CD8-positive, alpha-beta memory T cell (primary cell): ENCODE results near the gene UEVLD. TPM values are rescaled to one million over a fixed set of nuclear protein-coding genes. Genes with fewer than 3 reads are reported as not detected.
A peak's percentile ranks its signal among the peaks of the same experiment; 100 is the strongest.

ENCODE experiments used
- CTCF ChIA-PET: fragments of 350-600 bp; sonication (Branson Sonifier 250); formaldehyde crosslinking; loops from one replicate; lab custom pipeline; 2021; ENCODE audit warnings: antibody characterized with exemption; lab: Charles Lee
- POLR2A ChIA-PET: fragments of 350-600 bp; sonication (Branson Sonifier 250); formaldehyde crosslinking; loops from one replicate; lab custom pipeline; 2021; ENCODE audit warnings: antibody characterized with exemption; lab: Charles Lee
- DNase-seq, 5 donors: peaks; one replicate each; pipeline versions ENCODE4 v3.0.0 to v3.0.0-alpha.2; 2020 to 2022; ENCODE audit warnings: mixed read lengths in 1 of 5
- H3K27ac ChIP-seq: one replicate; pipeline ENCODE4 v1.7.0; 2013; ENCODE audit warnings: low read depth, mild to moderate bottlenecking, low read length, moderate library complexity
- H3K27me3 ChIP-seq: 2 replicates; pipeline ENCODE4 v1.7.0; 2013; ENCODE audit warnings: low read length, mild to moderate bottlenecking; ENCODE audit not compliant: insufficient read depth, poor library complexity, severe bottlenecking
- H3K36me3 ChIP-seq: 2 replicates; pipeline ENCODE4 v1.7.0; 2013; ENCODE audit warnings: mild to moderate bottlenecking, low read length, moderate library complexity; ENCODE audit not compliant: insufficient read depth
- H3K4me1 ChIP-seq: 2 replicates; pipeline ENCODE4 v1.7.0; 2013; ENCODE audit warnings: mild to moderate bottlenecking, low read length, moderate library complexity; ENCODE audit not compliant: insufficient read depth
- H3K4me3 ChIP-seq: 2 replicates; pipeline ENCODE4 v1.7.0; 2013; ENCODE audit warnings: mild to moderate bottlenecking, low read length
- H3K9me3 ChIP-seq: 2 replicates; pipeline ENCODE4 v1.7.0; 2013; ENCODE audit warnings: mild to moderate bottlenecking, low read length
- H3K27ac Mint-ChIP-seq, 8 donors: one replicate each; pipeline ENCODE4 v1.8.0; 2020 to 2021; ENCODE audit warnings: mixed read lengths in 8 of 8, mild to moderate bottlenecking in 6 of 8, inconsistent platforms in 3 of 8, moderate library complexity in 3 of 8
- H3K27me3 Mint-ChIP-seq, 2 donors: one replicate each; pipeline ENCODE4 v1.8.0; 2020 to 2021; ENCODE audit warnings: mixed read lengths in 2 of 2, mild to moderate bottlenecking in 1 of 2, moderate library complexity in 1 of 2
- H3K36me3 Mint-ChIP-seq, 3 donors: one replicate each; pipeline ENCODE4 v1.8.0; 2020 to 2021; ENCODE audit warnings: mixed read lengths in 3 of 3, inconsistent platforms in 1 of 3, mild to moderate bottlenecking in 1 of 3
- H3K4me1 Mint-ChIP-seq, 3 donors: one replicate each; pipeline ENCODE4 v1.8.0; 2020 to 2021; ENCODE audit warnings: mixed read lengths in 3 of 3, inconsistent platforms in 1 of 3, mild to moderate bottlenecking in 1 of 3
- H3K4me3 Mint-ChIP-seq, 7 donors: one replicate each; pipeline ENCODE4 v1.8.0; 2020 to 2021; ENCODE audit warnings: mixed read lengths in 7 of 7, mild to moderate bottlenecking in 6 of 7, moderate library complexity in 4 of 7, inconsistent platforms in 2 of 7
- H3K9me3 Mint-ChIP-seq, 5 donors: one replicate each; pipeline ENCODE4 v1.8.0; 2020 to 2022; ENCODE audit warnings: mixed read lengths in 5 of 5, mild to moderate bottlenecking in 3 of 5, moderate library complexity in 2 of 5, inconsistent platforms in 1 of 5
- polyA plus RNA-seq: library from polyadenylated mRNA; unstranded; fragments of 300-500 nt; fragmentation: Illumina TruSeq; gene quantifications from one replicate; pipeline ENCODE4 v1.2.3, GENCODE V29; 2021
- total RNA-seq, 2 experiments: library from RNA; stranded (reverse); gene quantifications; one replicate each; pipeline ENCODE4 v1.2.3, GENCODE V29; 2021

UEVLD gene
- total RNA-seq (10 to 100 TPM; 15.6 to 16.6 TPM), polyA plus RNA-seq (14.2 TPM)

DNA sequence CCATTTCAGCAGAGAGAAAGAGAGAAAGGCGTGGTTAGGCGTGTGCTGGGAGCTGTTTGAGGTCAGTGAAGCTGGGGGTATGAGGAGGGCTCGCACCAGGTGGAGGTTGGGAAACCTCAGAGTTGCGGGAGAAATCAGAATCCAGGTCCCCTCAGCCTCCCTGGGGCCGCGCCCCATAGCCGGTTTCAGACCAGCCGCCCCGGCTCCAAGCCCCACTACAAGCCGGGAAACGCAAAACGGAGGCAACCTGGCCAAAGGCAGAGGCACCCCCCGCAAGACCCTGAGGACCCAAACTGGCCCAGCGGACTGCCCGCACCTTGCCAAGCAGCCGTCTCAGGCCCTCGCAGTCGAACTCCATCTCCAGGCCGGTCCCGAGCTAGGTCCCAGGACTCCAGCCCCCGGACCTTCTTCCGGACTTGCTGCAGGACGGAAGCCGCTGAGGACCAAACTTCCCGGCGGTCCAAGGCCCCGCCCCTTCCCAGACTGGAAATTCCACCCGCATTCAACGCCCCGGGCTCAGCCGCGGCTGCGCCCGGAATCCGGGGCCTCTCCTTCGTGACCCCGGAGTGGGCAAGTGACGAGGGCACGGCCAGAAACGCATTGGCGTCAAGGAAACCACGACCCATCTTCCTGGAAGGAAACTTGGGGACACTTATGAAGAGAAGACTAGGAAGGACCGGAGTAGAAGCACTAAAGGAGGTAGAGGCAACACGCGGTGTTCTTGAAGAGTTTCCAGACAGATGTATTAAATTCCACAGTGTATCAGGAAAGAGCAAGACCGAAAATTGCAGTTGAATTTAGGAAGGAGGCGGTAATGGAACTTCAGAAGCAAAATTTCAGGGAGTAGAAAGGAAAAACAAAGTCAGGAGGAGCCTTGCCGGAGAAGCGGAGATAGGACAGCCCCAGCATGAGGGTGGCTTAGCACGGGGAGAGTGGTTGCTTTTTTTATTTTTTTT, at the start of gene UEVLD:
Gene UEVLD (minus strand): TSS at position 438 of the 956 bp plus-strand sequence. CDS start 80 bp downstream, at position 358.
- H3K9me3 Mint-ChIP-seq: no peaks in the 10 kb centered on the region

DNA sequence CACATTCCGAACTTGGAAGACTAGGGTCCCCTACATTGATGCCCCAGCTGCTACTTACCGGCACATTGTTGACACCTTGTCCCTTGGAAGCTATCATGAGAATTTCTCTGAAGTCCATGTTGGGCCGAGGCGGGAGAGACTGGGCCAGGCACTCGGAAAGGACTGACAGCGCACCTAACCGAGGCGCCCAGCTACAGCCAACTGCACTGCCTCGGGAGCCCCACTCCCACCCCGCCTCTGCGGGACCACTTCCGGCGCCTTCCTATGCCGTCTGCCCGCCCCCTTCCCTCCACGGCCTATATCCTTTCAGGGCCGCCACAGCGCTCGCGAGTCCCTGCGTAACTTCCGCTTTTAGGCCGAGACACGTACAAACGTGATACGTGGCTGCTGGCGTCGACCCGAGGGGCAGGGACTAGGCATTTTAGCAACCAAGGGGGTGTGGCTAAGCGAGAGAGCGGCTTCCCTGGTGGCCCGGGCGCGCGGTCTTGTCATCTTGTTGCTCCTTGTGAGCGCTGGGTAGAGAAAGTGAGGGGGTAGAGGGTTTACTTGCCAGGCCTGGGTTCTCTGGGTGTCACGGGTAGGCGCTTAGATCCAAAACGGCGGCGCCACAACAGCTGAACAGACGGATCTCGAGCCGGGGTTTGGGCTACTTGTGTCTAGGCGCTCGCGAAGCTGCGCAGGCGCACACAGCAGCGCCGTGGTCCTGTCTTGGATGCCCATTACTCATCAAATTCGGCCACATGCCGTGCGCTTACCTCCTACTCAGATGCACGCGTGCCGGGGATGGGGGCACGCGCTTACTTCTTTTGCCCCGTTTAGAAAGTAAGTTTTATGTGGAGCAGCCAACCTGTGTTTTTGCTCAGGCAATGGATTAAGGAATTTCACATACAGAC, 45.9 kb upstream of the UEVLD start, which contains the start of gene SPTY2D1:
Gene SPTY2D1 (minus strand): TSS at position 203 of the 893 bp plus-strand sequence. CDS start 85 bp downstream, at position 118.
- Histone ChIP-seq H3K27me3 (no peaks in the 10 kb centered on the region), H3K27ac (peak within 1 kb of the TSS; percentile 93), H3K4me3 (peak within 1 kb of the TSS; percentile 99), H3K4me1 (peaks cover 17% of the 10 kb centered on the region), H3K9me3 (no peaks in the 10 kb centered on the region), H3K36me3 (no peaks in the 10 kb centered on the region)
- H3K9me3 Mint-ChIP-seq: no peaks in the 10 kb centered on the region
- ChIA-PET CTCF (interaction anchor here (0.5 to 1.9 kb wide), 8 partner anchors 10 to 519 kb away, joined by 3 to 7 read pairs (median 3); no protein-coding TSS in a partner anchor), POLR2A (interaction anchor here (0.7 to 2.8 kb wide), 7 partner anchors 11 to 312 kb away, joined by 3 to 18 read pairs (median 7); partner anchors contain the start of genes GTF2H1, HPS5, TSG101 and UEVLD)
- H3K4me3 Mint-ChIP-seq: peak within 1 kb of the TSS; percentile 90 to 99 (median 96)
- H3K27ac Mint-ChIP-seq: peak within 1 kb of the TSS; percentile 96 to 100 (median 98)
- H3K36me3 Mint-ChIP-seq: peaks cover 0 to 14% (median 0%) of the 10 kb centered on the region in 3 donors
- peaks cover 4 to 5% of the 10 kb centered on the region in 2 donors for H3K27me3 Mint-ChIP-seq
- peak; percentile 94 to 99 (median 98) for DNase-seq
- peaks cover 27 to 39% (median 38%) of the 10 kb centered on the region in 3 donors for H3K4me1 Mint-ChIP-seq

More for the DNA sequence above, at the start of gene UEVLD:
- no peaks in the 10 kb centered on the region for H3K36me3 ChIP-seq
- Mint-ChIP-seq H3K4me3 (no peak within 1 kb of the TSS), H3K27me3 (no peaks in the 10 kb centered on the region), H3K4me1 (peaks cover 0 to 9% (median 0%) of the 10 kb centered on the region in 3 donors), H3K36me3 (no peaks in the 10 kb centered on the region), H3K27ac (no peak within 1 kb of the TSS)
- ChIA-PET POLR2A (interaction anchor here (0.6 to 2.2 kb wide), 4 partner anchors 45 to 110 kb away, joined by 3 to 18 read pairs (median 7); partner anchors contain the start of genes SPTY2D1, TMEM86A and TSG101), CTCF (interaction anchor here (0.8 to 1.7 kb wide), 3 partner anchors 10 to 62 kb away, joined by 3 to 5 read pairs (median 3); partner anchors contain the start of gene TSG101)
- H3K27ac ChIP-seq: peak within 1 kb of the TSS; percentile 83
- H3K4me1 ChIP-seq: peaks cover 24% of the 10 kb centered on the region
- H3K9me3 ChIP-seq: no peaks in the 10 kb centered on the region
- DNase-seq: peak; percentile 43 to 75 (median 63)
- H3K4me3 ChIP-seq: peak within 1 kb of the TSS; percentile 79
- H3K27me3 ChIP-seq: no peaks in the 10 kb centered on the region

DNA sequence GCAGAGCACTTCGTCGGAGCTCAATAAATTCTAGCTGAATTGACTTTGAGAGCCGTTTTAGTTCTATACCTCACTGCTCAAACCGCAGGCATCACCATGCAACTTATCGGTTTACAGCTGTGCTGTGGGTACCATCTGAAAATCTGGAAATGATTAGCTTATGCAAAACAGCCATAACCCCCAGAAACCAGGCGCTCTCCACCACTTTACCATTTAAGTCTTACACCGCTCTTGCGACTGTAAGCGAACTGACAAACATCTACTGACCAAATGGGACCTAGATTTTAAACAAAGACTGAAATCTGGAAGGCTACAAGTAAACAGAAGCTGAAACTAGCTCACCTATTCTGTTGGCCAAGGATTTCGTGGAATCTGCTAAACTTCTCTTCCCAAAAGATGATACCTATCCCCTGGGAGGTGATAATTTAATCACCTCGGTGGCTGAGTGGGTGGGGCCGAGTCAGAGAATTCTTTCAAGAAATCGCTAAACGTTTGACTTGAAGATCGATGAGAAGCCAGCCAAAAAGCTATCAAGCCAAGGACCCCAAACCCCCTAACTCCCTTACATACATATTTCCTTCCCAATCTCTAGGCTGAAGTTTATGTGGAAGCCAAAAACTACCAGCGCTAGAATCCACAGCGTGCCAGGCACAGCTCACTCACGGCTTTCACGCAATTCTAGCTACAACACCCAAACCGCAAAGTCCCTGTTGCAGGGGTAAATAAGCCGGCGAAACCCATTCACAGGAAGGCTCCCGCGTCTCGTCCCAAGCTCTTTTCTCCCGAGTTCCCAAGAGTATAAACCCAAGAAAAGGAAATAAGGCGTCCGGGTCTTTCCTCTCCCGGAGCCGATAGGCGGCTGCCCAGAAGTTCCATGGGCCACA, 45.0 kb upstream of the UEVLD start:
- H3K9me3 ChIP-seq: no peaks in the 10 kb centered on the region
- no peaks in the 10 kb centered on the region for H3K36me3 ChIP-seq
- Mint-ChIP-seq H3K4me3 (peak overlapping the region; percentile 90 to 99 (median 96)), H3K4me1 (peaks cover 33 to 45% (median 44%) of the 10 kb centered on the region in 3 donors), H3K9me3 (no peaks in the 10 kb centered on the region), H3K27me3 (peaks cover 2 to 4% of the 10 kb centered on the region in 2 donors), H3K27ac (peak overlapping the region; percentile 96 to 100 (median 98)), H3K36me3 (peaks cover 0 to 17% (median under 1%) of the 10 kb centered on the region in 3 donors)
- CTCF ChIA-PET: interaction anchor here (0.5 to 1.9 kb wide), 8 partner anchors 9 to 312 kb away, joined by 3 to 7 read pairs (median 3); no protein-coding TSS in a partner anchor
- peak overlapping the region; percentile 93 for H3K27ac ChIP-seq
- H3K4me1 ChIP-seq: peaks cover 19% of the 10 kb centered on the region
- POLR2A ChIA-PET: interaction anchor here (0.6 to 2.8 kb wide), 9 partner anchors 10 to 312 kb away, joined by 3 to 18 read pairs (median 7); partner anchors contain the start of genes GTF2H1, HPS5, TSG101 and UEVLD
- H3K4me3 ChIP-seq: peak overlapping the region; percentile 99
- no peaks in the 10 kb centered on the region for H3K27me3 ChIP-seq
- peak in 1 of 5 donors; percentile 7 for DNase-seq

DNA sequence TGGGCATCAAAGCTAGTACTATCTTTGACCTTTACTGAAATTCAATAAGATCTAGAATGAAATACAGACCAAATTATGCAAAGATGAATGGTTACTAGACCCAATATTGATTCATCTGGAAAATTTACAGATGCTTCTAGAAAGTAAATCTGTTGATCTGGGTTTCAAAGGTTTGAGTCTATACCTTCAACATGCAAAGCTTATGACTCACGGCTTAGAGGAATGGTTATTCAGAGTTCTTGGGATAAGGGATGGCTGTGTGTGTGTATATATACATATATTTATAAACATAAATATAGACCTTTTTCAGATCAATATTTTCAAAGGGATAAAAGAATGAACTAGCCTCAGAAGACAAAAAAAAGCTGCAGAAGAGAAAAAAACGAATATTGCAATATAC, 44.3 kb upstream of the UEVLD start:
- H3K9me3 Mint-ChIP-seq: no peaks in the 10 kb centered on the region
- DNase-seq: no peak
- H3K4me3 ChIP-seq: no peak overlapping the region
- peak overlapping the region in 7 of 8 donors; percentile 50 to 100 (median 98) for H3K27ac Mint-ChIP-seq
- H3K36me3 Mint-ChIP-seq: peaks cover 0 to 19% (median 5%) of the 10 kb centered on the region in 3 donors
- H3K4me1 Mint-ChIP-seq: peaks cover 39 to 52% (median 50%) of the 10 kb centered on the region in 3 donors
- CTCF ChIA-PET: interaction anchor here (0.7 to 1.9 kb wide), 4 partner anchors 9 to 99 kb away, joined by 3 to 7 read pairs (median 4); no protein-coding TSS in a partner anchor
- peak overlapping the region; percentile 90 to 99 (median 96) for H3K4me3 Mint-ChIP-seq
- POLR2A ChIA-PET: interaction anchor here (0.6 to 2.8 kb wide), 4 partner anchors 45 to 311 kb away, joined by 3 to 18 read pairs (median 12); partner anchors contain the start of genes GTF2H1, HPS5, TSG101 and UEVLD
- H3K27ac ChIP-seq: no peak overlapping the region
- H3K9me3 ChIP-seq: no peaks in the 10 kb centered on the region
- H3K27me3 Mint-ChIP-seq: peaks cover 2 to 4% of the 10 kb centered on the region in 2 donors
- peaks cover 21% of the 10 kb centered on the region for H3K4me1 ChIP-seq
- H3K27me3 ChIP-seq: no peaks in the 10 kb centered on the region
- H3K36me3 ChIP-seq: no peaks in the 10 kb centered on the region

DNA sequence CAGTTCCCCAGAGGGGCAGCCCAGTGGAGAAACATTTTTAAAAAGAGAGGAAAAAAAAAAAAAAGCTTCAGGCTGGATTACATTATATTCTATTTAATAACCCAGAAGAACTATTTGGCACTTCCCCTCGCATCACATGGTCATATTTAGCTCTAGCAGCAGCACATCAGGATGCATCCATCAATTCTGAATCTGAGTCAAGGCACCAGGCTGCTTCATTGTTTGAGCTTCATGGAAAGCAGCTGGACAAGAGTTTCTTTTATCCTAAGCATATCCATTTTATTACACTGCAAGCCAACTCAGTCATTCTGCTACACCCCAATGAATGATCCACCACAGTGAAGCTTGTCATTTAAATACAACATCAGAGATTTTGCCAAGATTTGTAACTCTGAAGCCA, 35.6 kb upstream of the UEVLD start:
- H3K4me3 Mint-ChIP-seq: no peak overlapping the region
- CTCF ChIA-PET: interaction anchor here (0.6 to 0.7 kb wide), 2 partner anchors 9 to 10 kb away, joined by 3 read pairs; partner anchors contain the start of gene SPTY2D1
- H3K9me3 Mint-ChIP-seq: no peaks in the 10 kb centered on the region
- Histone ChIP-seq H3K27ac (no peak overlapping the region), H3K36me3 (no peaks in the 10 kb centered on the region), H3K9me3 (no peaks in the 10 kb centered on the region), H3K4me3 (no peak overlapping the region), H3K4me1 (peaks cover 17% of the 10 kb centered on the region), H3K27me3 (no peaks in the 10 kb centered on the region)
- H3K36me3 Mint-ChIP-seq: peaks cover 7 to 19% (median 8%) of the 10 kb centered on the region in 3 donors
- POLR2A ChIA-PET: interaction anchor here (1.6 kb wide), 1 partner anchor 9 kb away, joined by 7 read pairs; the partner anchor contains the start of gene SPTY2D1
- H3K27me3 Mint-ChIP-seq: no peaks in the 10 kb centered on the region
- peaks cover 41 to 70% (median 66%) of the 10 kb centered on the region in 3 donors for H3K4me1 Mint-ChIP-seq
- DNase-seq: no peak
- H3K27ac Mint-ChIP-seq: no peak overlapping the region

DNA sequence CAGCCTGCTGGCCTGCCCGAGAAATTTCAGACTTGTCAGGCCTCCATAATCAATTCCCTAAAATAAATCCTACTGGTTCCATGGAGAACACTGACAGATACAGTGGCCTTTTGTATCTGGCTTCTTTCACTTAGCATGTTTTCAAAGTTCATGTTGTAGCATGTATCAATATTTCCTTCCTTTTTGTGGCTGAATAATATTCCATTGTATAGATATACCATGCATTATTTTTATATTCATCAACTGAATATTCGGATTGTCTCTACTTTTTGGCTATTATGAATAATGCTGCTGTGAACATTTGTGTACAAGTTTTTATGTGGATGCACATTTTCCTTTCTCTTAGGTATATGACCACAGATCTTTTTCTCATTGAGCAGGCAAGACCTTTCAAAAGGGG, 35.2 kb upstream of the UEVLD start:
- Histone ChIP-seq H3K27ac (no peak overlapping the region), H3K9me3 (no peaks in the 10 kb centered on the region), H3K4me3 (no peak overlapping the region), H3K4me1 (peaks cover 21% of the 10 kb centered on the region), H3K27me3 (no peaks in the 10 kb centered on the region), H3K36me3 (no peaks in the 10 kb centered on the region)
- Mint-ChIP-seq H3K4me3 (no peak overlapping the region), H3K27ac (peak overlapping the region in 1 of 8 donors; percentile 30), H3K9me3 (no peaks in the 10 kb centered on the region), H3K36me3 (peaks cover 7 to 18% (median 8%) of the 10 kb centered on the region in 3 donors), H3K4me1 (peaks cover 42 to 71% (median 66%) of the 10 kb centered on the region in 3 donors), H3K27me3 (no peaks in the 10 kb centered on the region)
- CTCF ChIA-PET: interaction anchor here (0.7 kb wide), 1 partner anchor 10 kb away, joined by 3 read pairs; the partner anchor contains the start of gene SPTY2D1
- DNase-seq: no peak
- POLR2A ChIA-PET: interaction anchor here (1.6 kb wide), 1 partner anchor 10 kb away, joined by 7 read pairs; the partner anchor contains the start of gene SPTY2D1
